ENCODE results near the gene FOXL3. TPM values are rescaled to one million over a fixed set of nuclear protein-coding genes. Genes with fewer than 3 reads are reported as not detected.

The FOXL3 gene
- total RNA-seq, 1 experiment from 2014 or later: not detected

DNA sequence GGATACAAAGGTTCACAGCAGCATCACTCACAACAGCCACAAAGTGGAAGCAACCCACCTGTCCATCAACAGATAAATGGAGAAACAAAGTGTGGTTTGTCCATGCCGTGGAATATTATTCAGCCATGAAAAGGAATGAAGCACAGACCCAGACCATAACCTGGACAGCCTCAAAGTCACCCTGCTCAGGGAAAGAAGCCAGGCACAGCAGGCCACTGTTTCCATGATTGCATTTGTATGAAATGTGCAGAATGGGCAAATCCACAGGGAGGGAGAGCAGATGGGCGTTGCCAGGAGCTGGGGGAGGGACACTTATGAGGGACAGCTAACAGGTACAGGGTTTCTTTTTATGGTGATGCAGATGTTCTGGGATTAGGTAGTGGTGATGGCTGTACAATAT is 30.3 kb downstream of the FOXL3 start:
- no peak overlapping the region for H3K4ac ChIP-seq (ENCODE audit: low read depth, low read length)
- no peak for DNase-seq
- no peak overlapping the region for H2BK20ac ChIP-seq (ENCODE audit: low read depth, low read length, poor library complexity, severe bottlenecking)
- H2BK5ac ChIP-seq (ENCODE audit: insufficient read length, low read length): no peak overlapping the region
- H3K14ac ChIP-seq (ENCODE audit: insufficient read depth, low read length): no peak overlapping the region
- H3K27ac Mint-ChIP-seq: no peak overlapping the region; a peak in 1 of 7 replicates
- no peak overlapping the region for H3K4me3 Mint-ChIP-seq
- H4K91ac ChIP-seq (ENCODE audit: insufficient read length, low read depth, low read length): no peak overlapping the region
- H3K23ac ChIP-seq (ENCODE audit: insufficient read length, low read depth, low read length): no peak overlapping the region
- H3K79me2 ChIP-seq (ENCODE audit: insufficient read depth, low read length): no peaks in the 10 kb centered on the region
- H4K20me1 ChIP-seq (ENCODE audit: control insufficient read depth, insufficient read depth, insufficient read length): no peaks in the 10 kb centered on the region
- H2AFZ ChIP-seq (ENCODE audit: low read length): no peak overlapping the region
- H3K4me1 Mint-ChIP-seq: peaks cover 0 to 7% of the 10 kb centered on the region in 2 experiments; a peak in 1 of 4 replicates
- no CpG with 5 or more reads among the region's 2 CpGs for WGBS (ENCODE audit: extremely low coverage, insufficient read length, low lambda C conversion rate)
- no peaks in the 10 kb centered on the region for H3K4me1 ChIP-seq (ENCODE audit: insufficient read depth, low read length)
- no peak overlapping the region for H2AK5ac ChIP-seq (ENCODE audit: insufficient read length, low read length)
- H3K9ac ChIP-seq (ENCODE audit: extremely low read depth, insufficient read length, low read length): no peak overlapping the region
- no peak overlapping the region for H2BK15ac ChIP-seq (ENCODE audit: low read depth, low read length)
- H3K9me3 ChIP-seq (ENCODE audit: control insufficient read depth, low read depth, low read length): peaks cover 6% of the 10 kb centered on the region
- no peak overlapping the region for H3K27ac ChIP-seq (ENCODE audit: insufficient read length, low read depth, low read length)
- no peak overlapping the region for H4K5ac ChIP-seq (ENCODE audit: insufficient read length, low read depth, low read length)
- H3K18ac ChIP-seq (ENCODE audit: insufficient read length, low read depth, low read length): no peak overlapping the region
- H4K8ac ChIP-seq (replicated peaks; ENCODE audit: insufficient read length, low read depth, low read length): no peak overlapping the region
- peaks cover 50% of the 10 kb centered on the region for H3K27me3 Mint-ChIP-seq (ENCODE audit: low read depth)
- no peak for TF ChIP-seq CTCF (conservative IDR thresholded peaks at IDR 0.05)
- H3K27me3 ChIP-seq (ENCODE audit: insufficient read depth, low read length): no peaks in the 10 kb centered on the region
- no peak overlapping the region for H3K56ac ChIP-seq (ENCODE audit: insufficient read length, low read depth, low read length)
- H2BK120ac ChIP-seq (ENCODE audit: low read depth, low read length, poor library complexity, severe bottlenecking): no peak overlapping the region
- no peak overlapping the region for H2BK12ac ChIP-seq (ENCODE audit: insufficient read length, low read depth, low read length)
- no peak overlapping the region for H3K4me2 ChIP-seq (ENCODE audit: insufficient read depth, insufficient read length, low read length)
- H3K79me1 ChIP-seq (ENCODE audit: insufficient read depth, low read depth, low read length, poor library complexity, severe bottlenecking): no peaks in the 10 kb centered on the region
- peaks cover 17 to 24% of the 10 kb centered on the region in 2 experiments for H3K9me3 Mint-ChIP-seq
- H3K23me2 ChIP-seq (ENCODE audit: insufficient read length, low read depth, low read length, poor library complexity, severe bottlenecking): no peaks in the 10 kb centered on the region
- H3K36me3 Mint-ChIP-seq (ENCODE audit: insufficient read depth in 1 of 3, low read depth in 3 of 3): peaks cover 0 to 10% (median 0%) of the 10 kb centered on the region in 3 experiments; a peak in 3 of 7 replicates
- no peak overlapping the region for H3T11ph ChIP-seq (ENCODE audit: low read length)
